AG04449 (cell line): ENCODE measurements around the gene PROZ.

Experiments
- CTCF ChIA-PET: fragments of 350-600 bp; formaldehyde crosslinking; extraction: SDS; loops from one replicate; lab custom pipeline; 2021; ENCODE audit warnings: antibody characterized with exemption; lab: Yijun Ruan, JAX
- POLR2A ChIA-PET: fragments of 400-600, 350-600 bp; formaldehyde crosslinking; extraction: SDS; loops from one replicate; lab custom pipeline; 2020; ENCODE audit warnings: antibody characterized with exemption, inconsistent platforms; lab: Yijun Ruan, JAX
- DNase-seq: peaks from one replicate; pipeline ENCODE4 v3.0.0-alpha.2; 2010; ENCODE audit warnings: low read depth, low spot score
- H3K4me3 ChIP-seq: 2 replicates; pipeline ENCODE4 v1.5.1; 2011; ENCODE audit warnings: low read depth, mild to moderate bottlenecking, control low read depth, low read length
- CTCF ChIP-seq: IDR thresholded peaks from one replicate; pipeline ENCODE4 v1.5.1; 2011; ENCODE audit warnings: mild to moderate bottlenecking, moderate library complexity, low read length, control low read depth, inconsistent platforms; ENCODE audit not compliant: insufficient read depth; ENCODE audit errors: missing control alignments

PROZ gene

GRCh38 chr13:113166681-113167080, 8.2 kb downstream of the PROZ start:
- POLR2A ChIA-PET: no interaction called here
- CTCF ChIA-PET: no interaction called here
- no peak overlapping the region for H3K4me3 ChIP-seq
- no peak for TF ChIP-seq CTCF
- DNase-seq: no peak

- TF ChIP-seq CTCF: no peak
- POLR2A ChIA-PET: no interaction called here
- CTCF ChIA-PET: no interaction called here
- H3K4me3 ChIP-seq: no peak overlapping the region
- DNase-seq: no peak
Measured at GRCh38 chr13:113167155-113167554, 8.7 kb downstream of the PROZ start.

- POLR2A ChIA-PET: no interaction called here
- CTCF ChIA-PET: no interaction called here
- DNase-seq: no peak
- H3K4me3 ChIP-seq: no peak overlapping the region
- no peak for TF ChIP-seq CTCF
Measured at GRCh38 chr13:113167575-113167974, 9.1 kb downstream of the PROZ start.

GRCh38 chr13:113168211-113168610, 9.8 kb downstream of the PROZ start:
- CTCF ChIA-PET: no interaction called here
- no peak for TF ChIP-seq CTCF
- no peak for DNase-seq
- no peak overlapping the region for H3K4me3 ChIP-seq
- POLR2A ChIA-PET: no interaction called here

GRCh38 chr13:113169277-113170272, 11.1 kb downstream of the PROZ start:
- TF ChIP-seq CTCF: no peak
- POLR2A ChIA-PET: interaction anchor here (1.5 kb wide), 1 partner anchor 9 kb away, joined by 5 read pairs; no protein-coding TSS in a partner anchor
- H3K4me3 ChIP-seq: no peak overlapping the region
- CTCF ChIA-PET: no interaction called here
- DNase-seq: no peak

- DNase-seq: no peak
- CTCF ChIA-PET: no interaction called here
- no peak overlapping the region for H3K4me3 ChIP-seq
- TF ChIP-seq CTCF: no peak
- POLR2A ChIA-PET: no interaction called here
Measured at GRCh38 chr13:113170511-113170910, 12.1 kb downstream of the PROZ start.
